Uterus (tissue), 4 donors: ENCODE measurements around the gene PYGB. TPM values are rescaled to one million over a fixed set of nuclear protein-coding genes. Genes with fewer than 3 reads are reported as not detected.

Experiments
- DNase-seq, 2 donors: peaks; one replicate each; pipeline ENCODE4 v3.0.0-alpha.2; 2019 to 2020
- H3K27ac ChIP-seq, 2 donors: fragments of 200-600 bp; sonication (generic); 1 replicate in 1 of 2; 2 replicates in 1 of 2; pipeline ENCODE4 v1.5.1; 2016 to 2018
- H3K27me3 ChIP-seq, 2 donors: fragments of 200-600 bp; sonication (generic); one replicate each; pipeline ENCODE4 v1.5.1; 2018 to 2019; ENCODE audit warnings: control low read depth in 1 of 2
- H3K36me3 ChIP-seq, 2 donors: fragments of 200-600 bp; sonication (generic); one replicate each; pipeline ENCODE4 v1.5.1; 2019; ENCODE audit warnings: control low read depth in 1 of 2
- H3K4me1 ChIP-seq, 2 donors: fragments of 200-600 bp; sonication (generic); one replicate each; pipeline ENCODE4 v1.5.1; 2018 to 2019; ENCODE audit warnings: control low read depth in 1 of 2
- H3K4me3 ChIP-seq, 2 donors: fragments of 200-600 bp; sonication (generic); 1 replicate in 1 of 2; 2 replicates in 1 of 2; pipeline ENCODE4 v1.5.1; 2018 to 2019; ENCODE audit warnings: mild to moderate bottlenecking in 1 of 2
- H3K9me3 ChIP-seq, 2 donors: fragments of 200-600 bp; sonication (generic); one replicate each; pipeline ENCODE4 v1.5.1; 2019; ENCODE audit warnings: control low read depth in 1 of 2
- POLR2A ChIP-seq, 2 donors: fragments of 450-650 bp; IDR thresholded peaks; one replicate each; pipeline ENCODE4 v1.6.1; 2016; ENCODE audit warnings: antibody characterized with exemption in 2 of 2, mild to moderate bottlenecking in 1 of 2, moderate library complexity in 1 of 2
- intact Hi-C: fragments of 100-400 bp; cut with DNase I; formaldehyde crosslinking; loops from one replicate; pipeline ENCODE4 v1.15.1; 2023; ENCODE audit warnings: low total_unique reads
- total RNA-seq, 4 donors: library from RNA; depleted of rRNA in 3 of 4; stranded (reverse); fragments of >200 nt in 3 of 4; gene quantifications; one replicate each; pipeline versions ENCODE4 v1.1.0 to v1.2.4, GENCODE V29; 2014 to 2023
- TF ChIP-seq, protein P1 (sequence below), 4 experiments: fragments of 200-600 bp in 2 of 4; fragments of 450-650 bp in 2 of 4; sonication (generic) in 2 of 4; IDR thresholded peaks; one replicate each; pipeline ENCODE4 v1.5.1; 2016 to 2019; ENCODE audit warnings: antibody characterized with exemption in 4 of 4, mild to moderate bottlenecking in 2 of 4, moderate library complexity in 1 of 4
- donor health status: DM: yes; HTN: yes; CAD: no.

PYGB gene
- total RNA-seq, 4 donors from 2014 or later, result 26.2 to 87.9 (median 49.8) TPM

DNA sequence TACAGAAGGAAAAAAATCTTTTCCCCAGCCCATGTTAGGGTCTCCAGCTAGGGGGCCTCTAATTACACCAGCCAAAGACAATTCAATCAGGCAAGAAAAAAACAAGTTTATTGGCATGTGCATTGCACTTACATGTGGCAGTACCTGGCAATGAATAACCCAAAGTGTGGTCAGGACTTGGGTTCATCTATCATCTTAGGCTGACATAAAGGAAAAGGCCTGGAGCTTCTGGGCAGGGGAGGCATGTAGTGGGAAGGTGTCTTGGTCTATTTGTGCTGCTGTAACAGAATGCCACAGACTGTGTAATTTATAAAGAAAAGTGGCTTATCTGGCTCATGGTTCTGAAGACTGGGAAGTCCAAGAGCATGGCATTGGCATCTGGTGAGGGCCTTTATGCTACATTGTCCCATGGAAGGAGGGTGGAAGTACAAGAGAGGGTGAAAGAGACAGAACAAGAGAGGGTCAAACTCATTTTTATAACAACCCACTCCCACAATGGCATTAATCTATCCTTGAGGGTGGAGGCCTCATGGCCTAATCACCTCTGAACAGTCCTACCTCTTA, 4.4 kb upstream of the PYGB start:
- Histone ChIP-seq H3K27ac (no peak overlapping the region), H3K4me1 (peaks cover 0 to 7% of the 10 kb centered on the region in 2 donors), H3K9me3 (no peaks in the 10 kb centered on the region), H3K4me3 (no peak overlapping the region), H3K36me3 (no peaks in the 10 kb centered on the region), H3K27me3 (no peaks in the 10 kb centered on the region)
- intact Hi-C loops, result no loop called here
- no peak for TF ChIP-seq POLR2A (IDR thresholded peaks at IDR 0.05)
- TF ChIP-seq, protein P1, sequence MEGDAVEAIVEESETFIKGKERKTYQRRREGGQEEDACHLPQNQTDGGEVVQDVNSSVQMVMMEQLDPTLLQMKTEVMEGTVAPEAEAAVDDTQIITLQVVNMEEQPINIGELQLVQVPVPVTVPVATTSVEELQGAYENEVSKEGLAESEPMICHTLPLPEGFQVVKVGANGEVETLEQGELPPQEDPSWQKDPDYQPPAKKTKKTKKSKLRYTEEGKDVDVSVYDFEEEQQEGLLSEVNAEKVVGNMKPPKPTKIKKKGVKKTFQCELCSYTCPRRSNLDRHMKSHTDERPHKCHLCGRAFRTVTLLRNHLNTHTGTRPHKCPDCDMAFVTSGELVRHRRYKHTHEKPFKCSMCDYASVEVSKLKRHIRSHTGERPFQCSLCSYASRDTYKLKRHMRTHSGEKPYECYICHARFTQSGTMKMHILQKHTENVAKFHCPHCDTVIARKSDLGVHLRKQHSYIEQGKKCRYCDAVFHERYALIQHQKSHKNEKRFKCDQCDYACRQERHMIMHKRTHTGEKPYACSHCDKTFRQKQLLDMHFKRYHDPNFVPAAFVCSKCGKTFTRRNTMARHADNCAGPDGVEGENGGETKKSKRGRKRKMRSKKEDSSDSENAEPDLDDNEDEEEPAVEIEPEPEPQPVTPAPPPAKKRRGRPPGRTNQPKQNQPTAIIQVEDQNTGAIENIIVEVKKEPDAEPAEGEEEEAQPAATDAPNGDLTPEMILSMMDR (IDR thresholded peaks at IDR 0.05), result no peak
- DNase-seq, result no peak

DNA sequence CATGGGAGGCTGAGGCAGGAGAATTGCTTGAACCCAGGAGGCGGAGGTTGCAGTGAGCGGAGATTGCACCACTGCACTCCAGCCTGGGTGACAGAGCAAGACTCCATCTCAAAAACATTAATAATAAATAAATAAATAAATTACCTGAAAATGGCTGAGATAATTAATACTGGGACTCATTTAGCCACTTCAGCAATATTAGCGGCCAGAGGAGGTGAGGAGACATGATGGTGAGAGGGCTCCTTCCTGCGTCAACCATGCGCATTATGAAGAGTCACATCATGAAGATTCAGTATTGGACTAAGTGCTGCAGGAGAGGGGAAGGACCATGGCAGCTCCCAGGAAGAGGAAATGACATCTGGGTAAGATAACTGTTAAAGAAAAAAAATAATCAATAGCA, 2.9 kb upstream of the PYGB start:
- Histone ChIP-seq H3K4me3 (no peak overlapping the region), H3K36me3 (no peaks in the 10 kb centered on the region), H3K27ac (no peak overlapping the region), H3K9me3 (no peaks in the 10 kb centered on the region), H3K4me1 (peaks cover 0 to 9% of the 10 kb centered on the region in 2 donors), H3K27me3 (no peaks in the 10 kb centered on the region)
- no peak for DNase-seq
- intact Hi-C loops, result no loop called here
- TF ChIP-seq, protein P1 (IDR thresholded peaks at IDR 0.05), result no peak
- no peak for TF ChIP-seq POLR2A (IDR thresholded peaks at IDR 0.05)

DNA sequence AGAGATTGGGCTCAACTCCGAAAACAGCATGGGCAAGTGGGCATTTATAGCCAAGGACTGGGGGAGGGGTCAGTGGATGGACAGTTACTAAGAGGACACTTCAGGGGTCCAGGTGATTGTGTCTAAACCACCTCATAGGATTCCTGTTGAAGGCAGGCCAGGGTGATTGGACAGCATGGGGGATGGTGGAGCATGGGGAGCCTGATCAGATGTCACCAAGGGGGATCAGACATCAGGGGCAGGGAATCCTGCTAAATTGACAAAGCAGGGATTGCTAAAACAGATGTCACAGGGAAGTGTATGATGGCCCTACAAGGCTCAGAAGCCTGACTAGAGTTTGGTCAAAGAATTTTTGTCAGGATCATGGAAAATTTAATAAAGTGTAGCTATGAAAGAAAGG, 2.4 kb upstream of the PYGB start:
- DNase-seq, result no peak
- Histone ChIP-seq H3K27me3 (no peaks in the 10 kb centered on the region), H3K27ac (no peak overlapping the region), H3K36me3 (no peaks in the 10 kb centered on the region), H3K9me3 (no peaks in the 10 kb centered on the region), H3K4me1 (peaks cover 0 to 14% of the 10 kb centered on the region in 2 donors), H3K4me3 (no peak overlapping the region)
- TF ChIP-seq, protein P1 (IDR thresholded peaks at IDR 0.05), result no peak
- no peak for TF ChIP-seq POLR2A (IDR thresholded peaks at IDR 0.05)
- intact Hi-C loops, result no loop called here

DNA sequence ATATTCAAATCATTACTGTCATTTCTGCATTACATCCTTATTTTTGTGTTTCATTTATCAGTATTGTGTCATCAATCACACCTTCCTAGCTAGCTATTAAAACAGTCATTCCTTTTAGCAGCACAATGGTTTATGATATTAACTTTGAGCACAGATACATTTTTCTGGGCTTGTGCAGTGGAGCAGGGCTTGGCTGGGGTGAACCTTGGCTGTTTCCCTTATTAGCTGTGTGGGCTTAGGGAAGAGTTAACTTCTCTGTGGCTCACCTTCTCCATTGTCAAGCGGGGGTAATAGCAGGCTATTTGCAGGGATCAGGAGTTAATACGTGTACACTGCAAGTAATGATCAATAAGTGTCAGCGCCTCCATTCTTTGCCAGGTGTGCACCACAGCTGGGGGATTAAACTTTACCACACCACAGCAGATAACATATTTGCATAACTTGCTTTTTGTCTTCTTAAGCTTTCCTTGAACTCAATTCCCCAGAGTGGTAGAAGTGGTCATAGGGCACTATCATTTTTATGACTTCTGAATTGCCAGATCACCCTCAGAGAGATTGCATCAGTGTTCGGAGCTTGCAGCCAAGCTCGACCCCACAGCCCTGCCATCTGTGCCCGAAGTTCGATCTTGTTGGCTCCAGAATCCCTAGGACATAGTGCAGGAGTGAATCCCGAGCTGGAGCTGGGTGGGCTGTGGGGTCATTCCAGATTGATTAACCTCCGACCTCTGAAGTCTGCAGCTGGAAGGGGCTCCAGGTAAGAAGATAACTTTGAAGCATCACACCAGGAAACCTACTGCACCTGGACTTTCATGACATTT, 1.5 kb upstream of the PYGB start:
- DNase-seq, result no peak
- H3K4me3 ChIP-seq, result no peak overlapping the region
- TF ChIP-seq, protein P1 (IDR thresholded peaks at IDR 0.05), result no peak
- TF ChIP-seq POLR2A (IDR thresholded peaks at IDR 0.05), result no peak
- peaks cover 0 to 16% of the 10 kb centered on the region in 2 donors for H3K4me1 ChIP-seq
- no peaks in the 10 kb centered on the region for H3K9me3 ChIP-seq
- no peaks in the 10 kb centered on the region for H3K27me3 ChIP-seq
- H3K36me3 ChIP-seq, result no peaks in the 10 kb centered on the region
- intact Hi-C loops, result no loop called here
- peak overlapping the region in 1 of 2 donors; percentile 96 for H3K27ac ChIP-seq

DNA sequence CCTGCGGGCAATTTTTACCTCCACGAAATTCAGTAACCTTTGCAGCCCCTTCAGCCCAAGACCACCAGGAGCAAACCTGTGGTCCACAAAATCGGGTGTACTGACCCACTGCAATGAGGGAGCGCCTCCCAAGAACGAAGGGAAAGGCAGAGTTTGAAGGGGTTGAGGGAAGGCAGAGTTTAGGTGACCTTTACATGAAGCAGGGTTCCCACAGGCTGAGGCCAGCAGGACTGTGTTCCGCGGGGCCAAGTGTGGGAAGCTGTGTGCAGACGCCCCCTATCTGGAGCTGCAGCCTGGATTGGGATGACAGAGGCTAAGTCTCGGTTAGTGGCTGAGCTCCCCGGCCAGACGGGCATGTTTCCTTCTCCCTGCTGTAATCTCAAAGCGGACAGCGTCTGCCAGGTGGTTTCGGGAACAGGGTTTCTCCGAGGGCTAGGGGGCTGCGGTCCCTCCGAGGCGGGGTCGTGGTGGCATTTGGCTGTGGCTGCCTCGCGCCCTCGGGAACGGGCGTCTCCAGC, 826 bp upstream of the PYGB start:
- TF ChIP-seq, protein P1 (IDR thresholded peaks at IDR 0.05), result peak in 3 of 4 experiments; percentile 35 to 53 (median 46)
- no peak for TF ChIP-seq POLR2A (IDR thresholded peaks at IDR 0.05)
- no peaks in the 10 kb centered on the region for H3K36me3 ChIP-seq
- H3K27me3 ChIP-seq, result no peaks in the 10 kb centered on the region
- peak; percentile 55 to 63 for DNase-seq
- peak overlapping the region; percentile 86 to 96 for H3K27ac ChIP-seq
- intact Hi-C loops, result no loop called here
- peaks cover 0 to 18% of the 10 kb centered on the region in 2 donors for H3K4me1 ChIP-seq
- peak overlapping the region; percentile 60 to 89 for H3K4me3 ChIP-seq
- no peaks in the 10 kb centered on the region for H3K9me3 ChIP-seq
